CD4-positive, alpha-beta T cell (primary cell): ENCODE results near the gene KIAA1671. TPM values are rescaled to one million over a fixed set of nuclear protein-coding genes. Genes with fewer than 3 reads are reported as not detected.

ENCODE experiments used
- ATAC-seq: fragments of 200-7000 bp; cut with Tn5 transposase; one replicate; pipeline ENCODE4 v1.10.0; 2022; ENCODE audit warnings: mild to moderate bottlenecking; ENCODE audit not compliant: poor library complexity
- CTCF ChIA-PET: fragments of 350-600 bp; sonication (Branson Sonifier 250); formaldehyde crosslinking; loops from one replicate; lab custom pipeline; 2021; ENCODE audit warnings: antibody characterized with exemption, inconsistent platforms; lab: Charles Lee
- POLR2A ChIA-PET: fragments of 350-600 bp; sonication (Branson Sonifier 250); formaldehyde crosslinking; loops from one replicate; lab custom pipeline; 2021; ENCODE audit warnings: antibody characterized with exemption, inconsistent platforms; lab: Charles Lee
- DNase-seq, 14 experiments: peaks; one replicate each; pipeline ENCODE4 v3.0.0-alpha.2; 2013 to 2020; ENCODE audit warnings: mixed read lengths in 2 of 14
- H3K27ac ChIP-seq, 2 donors: one replicate each; pipeline versions ENCODE4 v1.5.1 to v1.7.0; 2013; ENCODE audit warnings: low read length in 2 of 2, low read depth in 1 of 2, mild to moderate bottlenecking in 1 of 2
- H3K27me3 ChIP-seq, 2 experiments: 1 replicate in 1 of 2; 2 replicates in 1 of 2; pipeline versions ENCODE4 v1.6.1 to v1.7.0; 2013; ENCODE audit warnings: low read length in 2 of 2, control low read depth in 1 of 2, mild to moderate bottlenecking in 1 of 2, moderate library complexity in 1 of 2; ENCODE audit not compliant: insufficient read depth in 2 of 2, control insufficient read depth in 1 of 2
- H3K36me3 ChIP-seq: one replicate; pipeline ENCODE4 v1.6.1; 2013; ENCODE audit warnings: low read length, control low read depth; ENCODE audit not compliant: insufficient read depth
- H3K4me1 ChIP-seq: one replicate; pipeline ENCODE4 v1.6.1; 2013; ENCODE audit warnings: low read length, control low read depth; ENCODE audit not compliant: insufficient read depth
- H3K4me3 ChIP-seq: one replicate; pipeline ENCODE4 v1.5.1; 2013; ENCODE audit warnings: mild to moderate bottlenecking, low read length, moderate library complexity
- H3K9me3 ChIP-seq, 2 experiments: 1 replicate in 1 of 2; 2 replicates in 1 of 2; pipeline versions ENCODE4 v1.6.1 to v1.7.0; 2013; ENCODE audit warnings: low read length in 2 of 2, mild to moderate bottlenecking in 2 of 2, control low read depth in 1 of 2, moderate library complexity in 1 of 2; ENCODE audit not compliant: control insufficient read depth in 1 of 2, insufficient read depth in 1 of 2
- H3K27ac Mint-ChIP-seq: one replicate; pipeline ENCODE4 v1.8.0; 2020; ENCODE audit warnings: mixed read lengths
- H3K27me3 Mint-ChIP-seq: one replicate; pipeline ENCODE4 v1.8.0; 2021; ENCODE audit warnings: mixed read lengths
- H3K36me3 Mint-ChIP-seq: one replicate; pipeline ENCODE4 v1.8.0; 2021; ENCODE audit warnings: low read depth, mixed read lengths
- H3K4me1 Mint-ChIP-seq: one replicate; pipeline ENCODE4 v1.8.0; 2021; ENCODE audit warnings: low read depth, mixed read lengths
- H3K4me3 Mint-ChIP-seq: one replicate; pipeline ENCODE4 v1.8.0; 2020; ENCODE audit warnings: mild to moderate bottlenecking, mixed read lengths
- H3K9me3 Mint-ChIP-seq: one replicate; pipeline ENCODE4 v1.8.0; 2020; ENCODE audit warnings: mixed read lengths
- CTCF ChIP-seq: fragments of 200-600 bp; IDR thresholded peaks from one replicate; pipeline ENCODE4 v1.8.0; 2022; ENCODE audit warnings: antibody characterized with exemption, mild to moderate bottlenecking
- intact Hi-C, 2 experiments: fragments of 100-400 bp; cut with DNase I in 1 of 2; cut with micrococcal nuclease in 1 of 2; formaldehyde crosslinking; loops; one replicate each; pipeline versions ENCODE4 v1.15.1 to v1.9.0; 2023 to 2025; cut with DNase I, micrococcal nuclease
- total RNA-seq, 174 experiments: library from RNA in 2 of 174; stranded (reverse) in 2 of 174; gene quantifications; one replicate each; pipeline ENCODE4 v1.2.3 and lab custom pipeline; 2021 to 2026

KIAA1671 gene
- total RNA-seq, 2 experiments from 2014 or later, result 2.6 to 2.9 TPM

GRCh38 chr22:25098445-25099081 lies 146.0 kb downstream of the KIAA1671 start:
- H3K4me3 ChIP-seq, result no peak overlapping the region
- CTCF ChIA-PET, result no interaction called here
- no peak overlapping the region for H3K4me3 Mint-ChIP-seq
- no peak for DNase-seq
- H3K4me1 Mint-ChIP-seq, result no peaks in the 10 kb centered on the region
- H3K9me3 ChIP-seq, result no peaks in the 10 kb centered on the region
- H3K27me3 ChIP-seq, result no peaks in the 10 kb centered on the region
- no peaks in the 10 kb centered on the region for H3K4me1 ChIP-seq
- intact Hi-C loops, result no loop called here
- no peaks in the 10 kb centered on the region for H3K36me3 ChIP-seq
- TF ChIP-seq CTCF, result no peak
- ATAC-seq, result no peak
- H3K36me3 Mint-ChIP-seq, result peaks cover 8% of the 10 kb centered on the region
- H3K27ac Mint-ChIP-seq, result no peak overlapping the region
- H3K9me3 Mint-ChIP-seq, result no peaks in the 10 kb centered on the region
- POLR2A ChIA-PET, result no interaction called here
- H3K27ac ChIP-seq, result no peak overlapping the region
- H3K27me3 Mint-ChIP-seq, result no peaks in the 10 kb centered on the region

- no peak overlapping the region for H3K4me3 ChIP-seq
- peaks cover 8% of the 10 kb centered on the region for H3K36me3 Mint-ChIP-seq
- TF ChIP-seq CTCF, result no peak
- no peak overlapping the region for H3K27ac Mint-ChIP-seq
- DNase-seq (no peak), ATAC-seq (no peak)
- intact Hi-C loops, result no loop called here
- ChIA-PET POLR2A (no interaction called here), CTCF (no interaction called here)
- no peak overlapping the region for H3K4me3 Mint-ChIP-seq
- no peaks in the 10 kb centered on the region for H3K4me1 Mint-ChIP-seq
- H3K36me3 ChIP-seq, result no peaks in the 10 kb centered on the region
- no peak overlapping the region for H3K27ac ChIP-seq
- no peaks in the 10 kb centered on the region for H3K4me1 ChIP-seq
- no peaks in the 10 kb centered on the region for H3K9me3 ChIP-seq
- no peaks in the 10 kb centered on the region for H3K27me3 Mint-ChIP-seq
- H3K27me3 ChIP-seq, result no peaks in the 10 kb centered on the region
- H3K9me3 Mint-ChIP-seq, result no peaks in the 10 kb centered on the region
Observed at GRCh38 chr22:25099202-25099601, 146.7 kb downstream of the KIAA1671 start.

GRCh38 chr22:25100402-25100801 lies 147.9 kb downstream of the KIAA1671 start:
- H3K4me3 Mint-ChIP-seq, result no peak overlapping the region
- no peaks in the 10 kb centered on the region for H3K27me3 Mint-ChIP-seq
- ChIA-PET CTCF (no interaction called here), POLR2A (no interaction called here)
- H3K4me1 ChIP-seq, result no peaks in the 10 kb centered on the region
- H3K36me3 ChIP-seq, result no peaks in the 10 kb centered on the region
- no peak overlapping the region for H3K27ac ChIP-seq
- H3K27me3 ChIP-seq, result peaks cover 0 to 2% of the 10 kb centered on the region in 2 experiments
- no peak for TF ChIP-seq CTCF
- H3K9me3 Mint-ChIP-seq, result no peaks in the 10 kb centered on the region
- no peak overlapping the region for H3K4me3 ChIP-seq
- H3K27ac Mint-ChIP-seq, result no peak overlapping the region
- H3K9me3 ChIP-seq, result no peaks in the 10 kb centered on the region
- no peak for DNase-seq
- intact Hi-C loops, result no loop called here
- no peaks in the 10 kb centered on the region for H3K4me1 Mint-ChIP-seq
- ATAC-seq, result no peak
- H3K36me3 Mint-ChIP-seq, result peaks cover 8% of the 10 kb centered on the region
